Measurements from ENCODE around the gene SPRR5.

SPRR5 gene

DNA sequence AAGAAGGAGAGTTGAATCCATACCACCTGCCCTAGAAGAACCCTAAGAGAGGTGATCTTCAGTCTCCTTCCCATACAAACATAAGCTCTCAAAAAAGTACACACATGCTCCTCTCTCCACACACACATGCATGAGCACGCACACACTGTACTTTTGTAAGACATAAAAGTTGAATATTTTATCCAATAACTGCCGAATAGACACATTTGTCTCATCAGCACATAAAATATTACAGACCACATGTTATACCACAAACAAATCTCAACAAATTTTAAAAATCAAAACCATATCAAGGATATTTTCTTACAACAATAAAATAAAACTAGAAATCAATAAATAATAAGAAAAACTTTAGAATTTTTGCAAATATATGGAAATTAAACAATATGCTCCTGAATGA is 39.6 kb downstream of the SPRR5 start:
- no peak for DNase-seq

DNA sequence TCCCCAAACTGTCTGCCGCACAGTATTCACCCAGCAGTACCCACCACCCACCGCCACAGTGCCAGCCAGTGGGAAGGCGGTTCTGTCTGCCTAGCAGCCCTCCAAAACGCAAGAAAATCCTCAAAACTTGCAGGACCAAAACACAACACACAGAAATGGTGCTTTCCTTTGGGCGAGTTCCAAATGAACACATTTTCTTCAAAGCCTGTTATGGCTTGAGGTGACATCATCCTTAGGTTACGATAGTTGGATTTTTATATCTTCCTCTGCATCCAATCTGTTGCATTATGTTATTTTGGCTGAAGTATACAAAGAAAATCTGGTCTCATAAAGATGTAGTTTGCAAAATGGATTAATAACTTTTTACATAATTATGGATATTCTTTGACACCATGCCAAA is 46.2 kb downstream of the SPRR5 start:
- DNase-seq: no peak

DNA sequence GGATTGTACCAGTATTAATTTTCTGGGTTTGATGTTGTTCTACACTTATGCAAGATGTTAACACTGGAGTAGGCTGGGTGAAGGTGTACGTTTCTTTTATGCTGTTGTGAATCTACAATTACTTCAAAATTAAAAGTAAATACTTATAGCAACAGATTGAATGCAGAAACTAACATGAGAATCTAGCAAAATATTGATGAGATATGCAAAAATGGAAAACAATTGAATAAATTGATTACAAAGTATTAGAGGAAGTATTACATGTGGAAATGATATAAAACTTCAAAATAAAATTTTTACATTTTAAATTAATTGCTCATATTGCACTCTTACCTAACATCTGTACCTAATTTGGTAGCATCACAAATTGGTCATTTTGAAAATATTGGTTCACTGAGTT is 48.8 kb downstream of the SPRR5 start:
- no peak for DNase-seq

DNA sequence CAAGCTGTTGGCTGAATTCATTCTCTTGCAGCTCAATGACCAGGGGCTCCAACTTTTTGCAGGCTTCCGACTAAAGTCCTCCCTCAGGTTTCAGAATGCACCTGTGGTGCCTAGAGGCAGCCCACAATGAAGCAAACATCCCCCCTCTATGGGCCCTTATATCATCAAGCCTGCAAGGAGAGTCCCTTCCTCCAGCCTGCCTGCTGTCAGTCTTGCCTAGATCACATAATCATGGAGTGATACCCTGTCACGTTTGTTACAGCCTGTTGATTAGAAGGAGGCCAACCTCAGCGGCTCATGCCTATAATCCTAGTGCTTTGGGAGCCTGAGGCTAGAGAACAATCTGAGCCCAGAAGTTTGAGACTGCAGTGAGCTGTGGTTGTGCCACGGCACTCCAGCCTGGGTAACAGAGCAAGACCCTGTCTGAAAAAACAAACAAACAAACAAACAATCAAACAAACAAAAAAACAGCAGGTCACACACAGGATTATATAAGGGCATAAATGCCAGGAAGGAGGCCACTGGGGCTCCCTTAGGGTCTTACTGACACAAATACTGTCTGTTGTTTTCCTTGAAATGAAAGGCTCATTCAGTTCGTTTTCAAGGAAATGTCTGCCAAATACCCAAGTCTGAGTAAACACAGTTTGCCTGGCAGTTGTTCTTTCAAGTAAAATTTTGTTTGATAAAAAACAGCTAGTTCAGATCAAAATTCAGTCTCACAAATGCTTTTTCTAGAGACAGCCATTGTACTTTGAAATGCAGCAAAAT is 49.8 kb downstream of the SPRR5 start:
- DNase-seq: no peak

DNA sequence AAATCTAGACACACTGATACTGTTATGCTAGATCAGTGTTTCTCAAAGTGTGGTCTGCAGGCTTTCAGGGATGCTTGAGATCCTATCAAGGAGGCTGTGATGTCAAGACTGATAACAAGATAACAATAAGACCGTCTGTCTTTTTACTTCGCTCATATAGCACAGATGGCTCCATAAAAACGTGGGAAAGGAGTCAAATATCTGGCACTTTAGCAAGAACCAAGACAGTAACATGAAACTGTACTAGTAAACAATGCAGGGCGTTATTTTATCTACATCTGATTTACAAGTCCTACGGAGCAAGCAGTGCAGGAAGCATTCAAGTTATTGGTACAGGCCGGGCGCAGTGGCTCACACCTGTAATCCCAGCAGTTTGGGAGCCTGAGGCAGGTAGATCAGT is 50.9 kb downstream of the SPRR5 start:
- no peak for DNase-seq

DNA sequence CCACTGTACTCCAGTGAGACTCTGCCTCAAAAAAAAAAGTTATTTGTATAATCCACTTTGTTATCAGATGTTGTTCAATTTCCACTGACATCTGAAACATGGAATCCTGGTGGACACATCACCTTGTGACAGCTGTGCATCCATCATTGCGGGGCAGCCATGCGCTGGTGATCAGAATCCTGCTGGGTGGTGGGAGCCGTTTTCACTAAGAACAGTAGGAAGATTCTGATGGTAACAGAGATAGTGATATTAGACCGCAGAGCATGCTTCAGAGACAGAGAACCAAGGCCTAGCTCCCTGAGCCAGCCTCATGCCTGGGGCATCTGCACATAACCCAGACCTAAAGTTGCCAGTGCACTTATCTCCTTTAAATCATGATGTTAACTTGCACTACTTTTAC is 51.5 kb downstream of the SPRR5 start:
- no peak for DNase-seq

All from cerebellar nuclear complex (tissue), 1 donor.